Lower lobe of right lung (tissue), 2 donors: ENCODE data around the gene MAGEA11. TPM values are rescaled to one million over a fixed set of nuclear protein-coding genes. Genes with fewer than 3 reads are reported as not detected.
"Not testable (repeated sequence)": the region's sequence is repeated elsewhere in the genome, so short reads cannot be mapped to it uniquely, and the experiment has no call there.

ENCODE experiments used
- ATAC-seq, 2 donors: fragments of 200-7000 bp; cut with Tn5 transposase; one replicate each; pipeline ENCODE4 v1.9.1; 2020 to 2022; ENCODE audit warnings: mild to moderate bottlenecking in 2 of 2, moderate library complexity in 2 of 2
- DNase-seq: peaks from one replicate; pipeline ENCODE4 v3.0.0-alpha.2; 2020
- H3K27ac ChIP-seq: fragments of 200-600 bp; one replicate; pipeline ENCODE4 v1.8.0; 2022
- H3K27me3 ChIP-seq: fragments of 200-600 bp; one replicate; pipeline ENCODE4 v1.8.0; 2022; ENCODE audit warnings: low read depth
- H3K36me3 ChIP-seq: fragments of 200-600 bp; one replicate; pipeline ENCODE4 v1.8.0; 2022; ENCODE audit warnings: mild to moderate bottlenecking
- H3K4me1 ChIP-seq: fragments of 200-600 bp; one replicate; pipeline ENCODE4 v1.8.0; 2022
- H3K4me3 ChIP-seq: fragments of 200-600 bp; one replicate; pipeline ENCODE4 v1.8.0; 2022; ENCODE audit warnings: mild to moderate bottlenecking
- H3K9me3 ChIP-seq: fragments of 200-600 bp; one replicate; pipeline ENCODE4 v1.8.0; 2022
- CTCF ChIP-seq: fragments of 200-600 bp; IDR thresholded peaks from one replicate; pipeline ENCODE4 v1.8.0; 2022; ENCODE audit warnings: antibody characterized with exemption, mild to moderate bottlenecking
- intact Hi-C: fragments of 100-400 bp; cut with DNase I; formaldehyde crosslinking; loops from one replicate; pipeline ENCODE4 v1.11.0; 2022
- long read RNA-seq: library from polyadenylated mRNA; unstranded; transcript quantifications from one replicate; pipeline ENCODE4 v2.0.0, GENCODE V29; 2021
- total RNA-seq: library from RNA; stranded (reverse); fragmentation: NEBNext Ultra II Directional; extraction: Animal tissue kit (Norgen Biotek cat#: 25700); gene quantifications from one replicate; pipeline ENCODE4 v1.2.1, GENCODE V29; 2021
- donor health status: DM: no; HTN: yes; CAD: no; lungs with severe emphysema.

MAGEA11 gene, protein sequence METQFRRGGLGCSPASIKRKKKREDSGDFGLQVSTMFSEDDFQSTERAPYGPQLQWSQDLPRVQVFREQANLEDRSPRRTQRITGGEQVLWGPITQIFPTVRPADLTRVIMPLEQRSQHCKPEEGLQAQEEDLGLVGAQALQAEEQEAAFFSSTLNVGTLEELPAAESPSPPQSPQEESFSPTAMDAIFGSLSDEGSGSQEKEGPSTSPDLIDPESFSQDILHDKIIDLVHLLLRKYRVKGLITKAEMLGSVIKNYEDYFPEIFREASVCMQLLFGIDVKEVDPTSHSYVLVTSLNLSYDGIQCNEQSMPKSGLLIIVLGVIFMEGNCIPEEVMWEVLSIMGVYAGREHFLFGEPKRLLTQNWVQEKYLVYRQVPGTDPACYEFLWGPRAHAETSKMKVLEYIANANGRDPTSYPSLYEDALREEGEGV
- total RNA-seq, result not detected
- long read RNA-seq, result 0 reads

DNA sequence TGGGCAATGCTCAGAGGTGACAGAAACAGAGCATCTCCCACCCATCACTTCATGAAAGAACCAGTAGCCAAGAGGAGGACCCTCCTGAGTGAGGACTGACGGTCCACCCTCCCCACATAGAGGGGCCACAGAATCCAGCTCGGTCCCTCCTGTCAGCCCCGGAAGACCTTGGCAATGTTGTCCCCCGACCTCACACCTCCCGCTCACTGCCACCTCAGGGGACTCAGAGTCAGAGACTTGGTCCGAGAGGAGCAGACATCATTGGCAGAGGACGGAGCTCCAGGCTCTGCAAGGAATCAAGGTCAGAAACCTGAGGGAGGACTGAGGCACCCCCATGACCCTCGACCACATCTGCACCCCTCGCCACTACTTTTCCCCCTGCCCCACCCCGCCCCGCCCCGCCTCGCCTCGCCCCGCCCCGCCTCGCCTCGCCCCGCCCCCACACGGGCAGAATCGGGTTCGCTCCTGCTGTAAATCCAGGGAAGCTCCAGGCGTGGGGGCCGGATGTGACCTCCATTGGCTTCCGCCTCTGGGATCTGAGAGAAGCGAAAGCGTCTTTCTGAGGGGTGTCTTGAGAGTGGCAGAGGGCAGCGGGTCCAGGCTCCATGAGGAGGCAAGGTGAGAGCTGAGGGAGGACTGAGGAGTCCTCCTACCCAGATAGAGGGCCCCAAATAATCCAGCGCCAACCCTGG is at the start of gene MAGEA11:
MAGEA11 (plus strand) TSS at position 516 of the 692 bp plus-strand sequence. CDS start 1,100 bp downstream, outside the sequence.
- Histone ChIP-seq H3K4me1 (no peaks in the 10 kb centered on the region), H3K4me3 (no peak within 1 kb of the TSS), H3K9me3 (no peaks in the 10 kb centered on the region), H3K27me3 (no peaks in the 10 kb centered on the region), H3K36me3 (no peaks in the 10 kb centered on the region), H3K27ac (no peak within 1 kb of the TSS)
- ATAC-seq (no peak), DNase-seq (no peak)
- TF ChIP-seq CTCF, result no peak
- intact Hi-C loops, result no loop called here

DNA sequence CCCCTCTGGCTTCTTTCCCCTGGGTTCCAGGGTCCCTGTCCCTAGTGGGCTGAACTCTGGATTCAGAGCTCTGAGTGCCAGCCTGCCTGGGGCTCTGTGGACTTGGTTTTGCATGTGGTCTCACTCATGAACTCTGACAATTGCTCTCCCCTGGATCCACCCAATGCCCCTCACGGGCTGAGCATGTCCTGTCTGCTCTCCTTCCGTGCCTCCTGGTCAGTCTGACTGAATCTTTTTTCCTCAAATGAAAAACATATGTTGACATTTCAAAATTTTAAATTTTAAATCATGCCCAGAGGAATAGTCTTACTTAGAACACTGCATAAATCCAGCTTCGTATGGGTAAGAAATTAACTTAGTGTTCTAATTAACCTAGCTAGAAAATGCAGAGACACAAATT is 36.8 kb upstream of the MAGEA11 start:
- H3K27me3 ChIP-seq, DNase-seq, ATAC-seq, H3K36me3 ChIP-seq, H3K4me1 ChIP-seq, H3K27ac ChIP-seq, intact Hi-C loops, H3K9me3 ChIP-seq, H3K4me3 ChIP-seq: not testable (repeated sequence)

- H3K36me3 ChIP-seq, H3K4me3 ChIP-seq, H3K27ac ChIP-seq, DNase-seq, H3K27me3 ChIP-seq, ATAC-seq, intact Hi-C loops, H3K9me3 ChIP-seq, H3K4me1 ChIP-seq: not testable (repeated sequence)
These were observed 36.3 kb upstream of the MAGEA11 start for GRCh38 chrX:149675554-149675953.

- H3K27ac ChIP-seq, intact Hi-C loops, H3K4me3 ChIP-seq, H3K36me3 ChIP-seq, ATAC-seq, DNase-seq, H3K4me1 ChIP-seq, H3K27me3 ChIP-seq, H3K9me3 ChIP-seq: not testable (repeated sequence)
These were observed 32.6 kb upstream of the MAGEA11 start for GRCh38 chrX:149679164-149679678.

DNA sequence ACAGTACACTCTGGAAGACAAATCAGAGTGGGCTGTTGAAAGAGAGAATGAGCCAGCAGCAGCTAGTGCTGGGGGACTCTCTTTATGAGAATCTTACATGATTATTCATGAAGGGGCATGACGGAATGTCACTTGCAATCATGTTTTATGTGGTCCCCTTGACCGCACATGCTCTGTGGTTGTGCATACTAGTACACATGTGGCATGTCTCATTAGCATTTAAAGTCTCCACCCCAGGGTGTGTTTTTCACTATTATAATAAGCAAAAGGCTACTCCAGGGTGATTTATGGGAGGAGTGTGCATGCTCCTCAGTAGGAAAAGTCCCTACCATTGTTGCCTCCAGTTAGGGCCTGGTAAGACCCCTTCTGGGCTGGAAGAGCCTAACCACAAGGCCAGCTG is 30.7 kb upstream of the MAGEA11 start:
- H3K4me1 ChIP-seq, result no peaks in the 10 kb centered on the region
- ATAC-seq, result no peak
- H3K27me3 ChIP-seq, result no peaks in the 10 kb centered on the region
- no peaks in the 10 kb centered on the region for H3K36me3 ChIP-seq
- H3K9me3 ChIP-seq, result no peaks in the 10 kb centered on the region
- intact Hi-C loops, result no loop called here
- no peak for TF ChIP-seq CTCF
- H3K27ac ChIP-seq, result no peak overlapping the region
- no peak for DNase-seq
- H3K4me3 ChIP-seq, result no peak overlapping the region

- Histone ChIP-seq H3K27me3 (no peaks in the 10 kb centered on the region), H3K4me3 (no peak overlapping the region), H3K4me1 (no peaks in the 10 kb centered on the region), H3K36me3 (no peaks in the 10 kb centered on the region), H3K9me3 (no peaks in the 10 kb centered on the region), H3K27ac (no peak overlapping the region)
- DNase-seq, result no peak
- no peak for ATAC-seq
- TF ChIP-seq CTCF, result no peak
- intact Hi-C loops, result no loop called here
These were observed 29.8 kb upstream of the MAGEA11 start for GRCh38 chrX:149682031-149682430.
